Stimulated activated CD8-positive, alpha-beta memory T cell treated with anti-CD3 and anti-CD28 coated beads, Interleukin-15, amount 100 ng/mL, for 48 hours (primary cell): ENCODE measurements around the gene SETD3.

Experiments
- DNase-seq, 2 donors: peaks; one replicate each; pipeline ENCODE4 v3.0.0-alpha.2; 2020; ENCODE audit warnings: low read depth in 2 of 2

SETD3 gene

DNA sequence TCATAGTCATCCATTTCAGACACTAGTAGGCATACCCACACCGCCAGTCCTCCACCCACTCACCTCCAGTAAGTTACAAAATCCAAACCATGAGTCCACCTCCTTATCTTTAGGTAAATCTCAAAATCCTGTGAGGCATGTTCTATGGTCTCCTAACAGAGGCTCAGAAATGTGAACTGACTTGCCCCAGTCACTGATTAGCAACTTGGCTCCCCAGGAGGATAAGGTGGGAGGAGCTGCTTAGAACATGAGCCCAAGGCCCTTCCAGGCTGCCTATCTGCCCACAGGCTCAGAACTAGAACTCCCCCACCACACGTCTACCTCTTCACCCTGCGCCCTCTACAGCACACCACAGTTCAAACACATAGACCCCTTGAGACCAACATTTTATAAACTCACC is 19.9 kb downstream of the SETD3 start:
- no peak for DNase-seq

DNA sequence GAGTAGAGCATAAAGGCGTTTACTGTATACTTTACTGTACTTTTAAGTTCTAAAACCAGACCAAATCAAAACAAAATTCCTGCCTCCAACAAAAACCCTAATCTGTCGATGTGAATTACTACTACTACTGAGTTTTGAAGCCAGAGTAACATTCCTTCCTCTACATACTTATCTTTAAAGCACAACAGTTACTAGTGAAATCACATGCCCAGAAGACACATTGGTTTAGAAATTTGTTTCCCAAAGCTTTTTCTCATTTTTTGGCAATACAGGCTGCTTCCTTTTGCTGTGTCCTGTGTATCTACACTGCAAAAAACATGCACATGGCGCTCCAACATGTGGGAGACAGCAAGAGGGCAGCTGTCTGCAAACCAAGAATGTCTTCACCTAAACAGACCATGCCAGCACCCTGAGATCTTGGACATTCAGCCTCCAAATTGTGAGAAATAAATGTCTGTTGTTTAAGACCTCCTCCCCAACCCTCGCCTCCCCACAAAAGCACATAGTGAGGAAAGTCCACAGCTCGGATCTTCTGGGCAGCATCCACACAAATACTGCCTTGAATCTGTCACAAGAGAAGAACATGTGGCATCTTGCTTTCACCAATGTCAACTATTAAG is 21.1 kb downstream of the SETD3 start:
- DNase-seq: no peak

DNA sequence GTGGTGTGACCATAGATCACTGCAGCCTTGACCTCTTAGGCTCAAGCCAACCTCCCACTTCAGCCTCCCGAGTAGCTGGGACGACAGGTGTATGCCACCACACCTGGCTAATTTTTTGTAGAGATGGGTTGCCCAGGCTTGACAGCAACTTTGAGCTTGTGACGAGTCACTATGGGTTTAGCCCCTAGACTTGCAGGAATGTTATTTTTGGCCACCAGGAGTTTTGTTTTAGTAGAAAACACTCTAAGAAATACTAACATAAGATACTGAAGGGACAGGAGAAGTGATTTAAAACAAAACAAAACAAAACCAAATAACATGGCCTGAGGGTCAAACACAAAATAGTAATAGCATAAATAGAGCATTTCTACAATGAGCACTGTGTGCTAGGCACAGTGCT is 26.4 kb downstream of the SETD3 start:
- no peak for DNase-seq

DNA sequence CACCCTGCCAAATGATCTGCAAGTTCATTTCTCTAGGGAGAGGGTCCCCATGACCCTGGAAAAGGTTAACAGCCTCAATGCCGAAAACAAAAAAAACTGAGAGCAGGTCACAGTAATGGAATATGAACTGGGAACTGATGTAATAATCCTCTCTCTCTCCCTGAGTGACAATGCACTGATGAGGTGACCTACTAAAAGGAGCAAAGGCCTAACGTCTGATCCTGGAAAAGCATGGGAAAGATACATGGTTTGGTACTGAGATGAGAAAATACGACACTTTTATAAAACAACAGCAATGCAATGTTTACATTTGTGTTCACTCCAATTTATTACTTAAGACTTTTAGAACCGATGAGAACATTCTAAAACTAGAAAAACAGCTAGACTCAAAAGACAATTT is 27.7 kb downstream of the SETD3 start:
- DNase-seq: no peak

DNA sequence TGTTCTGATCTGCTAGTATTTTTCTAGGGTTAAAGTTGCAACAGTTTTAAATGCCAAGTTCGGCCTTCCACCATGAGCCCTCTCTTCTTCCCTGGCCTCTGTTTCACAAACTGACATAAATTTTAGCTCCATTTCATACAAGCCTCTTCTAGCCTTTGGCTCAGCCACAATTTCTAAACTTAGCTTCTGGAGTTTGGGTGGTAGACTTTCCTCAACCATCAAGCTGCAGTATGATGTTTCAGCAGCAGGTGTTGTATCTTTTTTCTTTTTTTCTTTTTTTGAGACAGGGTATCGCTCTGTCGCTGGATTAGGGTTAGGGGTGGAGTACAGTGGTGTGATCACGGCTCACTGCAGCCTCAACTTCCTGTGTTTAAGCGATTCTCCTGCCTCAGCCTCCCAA is 29.4 kb downstream of the SETD3 start:
- DNase-seq: no peak

DNA sequence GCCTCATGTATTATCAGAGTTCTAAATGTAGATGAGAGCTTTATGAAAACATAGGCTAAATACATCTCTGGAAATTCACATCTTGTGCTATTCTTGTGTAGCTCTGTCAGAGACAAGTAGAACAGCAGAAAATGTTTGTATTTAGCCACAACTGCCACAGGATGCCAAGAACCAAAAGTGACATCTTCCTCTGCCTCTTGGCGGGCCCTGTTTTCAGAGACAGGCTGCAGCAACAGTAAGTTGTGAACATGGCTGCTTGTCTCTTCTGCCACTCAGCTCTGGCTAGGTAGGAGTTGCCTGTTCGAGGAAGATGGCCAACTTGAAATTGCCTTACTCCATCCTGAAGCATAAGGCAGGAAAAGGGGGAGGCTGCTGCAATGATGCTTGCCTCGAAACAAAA is 30.4 kb downstream of the SETD3 start:
- DNase-seq: no peak

DNA sequence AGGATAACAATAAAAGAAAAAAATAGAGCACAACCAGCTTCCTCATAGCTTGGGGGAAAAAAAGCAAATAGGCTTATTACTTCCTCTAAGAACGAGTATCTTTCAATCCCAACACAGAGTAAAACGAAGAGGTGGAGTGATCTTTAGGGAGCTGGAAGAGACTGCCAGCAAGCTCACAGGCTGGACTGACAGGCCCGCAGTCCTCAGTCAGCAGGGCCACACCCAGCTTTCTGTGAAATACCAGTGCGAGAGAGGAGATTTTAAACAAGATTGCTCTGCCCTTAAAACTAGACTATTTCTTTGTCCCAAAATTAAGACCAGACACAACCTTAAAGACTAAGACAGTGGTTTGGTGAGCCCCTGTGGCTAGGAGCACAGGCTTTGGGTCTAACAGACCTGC is 32.9 kb downstream of the SETD3 start:
- DNase-seq: no peak

DNA sequence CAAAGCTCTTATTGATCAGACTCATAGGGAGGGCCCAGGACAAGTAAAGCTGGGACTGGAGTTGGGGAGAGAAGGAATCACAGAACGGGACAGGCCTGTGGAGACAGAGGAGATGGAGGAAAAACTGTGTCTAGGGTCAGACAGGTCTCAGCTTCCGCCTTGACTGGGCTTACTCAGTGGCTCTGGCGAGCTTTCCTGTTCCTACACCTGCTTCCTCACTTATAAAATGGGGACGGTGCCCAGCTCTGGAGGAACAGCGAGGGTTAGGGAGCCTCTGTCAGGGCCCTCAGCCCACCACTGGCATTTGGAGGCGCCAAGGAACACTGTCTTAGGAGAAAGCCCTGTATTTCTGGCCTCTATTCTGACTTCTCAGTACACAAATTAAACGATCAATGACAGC is 34.7 kb downstream of the SETD3 start:
- DNase-seq: no peak

DNA sequence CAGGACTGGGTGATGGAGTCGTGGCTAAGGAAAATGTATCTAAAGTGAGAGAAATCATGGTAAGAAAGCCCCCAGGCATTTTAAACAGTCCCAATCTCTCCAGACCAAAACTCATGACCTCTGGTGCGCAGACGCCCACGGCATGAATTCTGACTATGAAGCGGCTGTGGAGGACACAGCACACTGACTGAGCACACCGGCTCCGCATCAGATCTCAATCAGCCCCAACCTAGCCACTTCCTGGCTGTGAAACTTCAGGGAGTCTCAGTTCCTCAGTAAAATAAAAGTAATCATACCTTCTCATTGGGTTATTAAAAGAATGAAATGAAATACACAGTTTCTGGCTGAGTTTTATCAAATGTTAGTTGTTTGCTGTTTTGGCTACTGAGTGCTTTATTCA is 38.7 kb downstream of the SETD3 start:
- no peak for DNase-seq

DNA sequence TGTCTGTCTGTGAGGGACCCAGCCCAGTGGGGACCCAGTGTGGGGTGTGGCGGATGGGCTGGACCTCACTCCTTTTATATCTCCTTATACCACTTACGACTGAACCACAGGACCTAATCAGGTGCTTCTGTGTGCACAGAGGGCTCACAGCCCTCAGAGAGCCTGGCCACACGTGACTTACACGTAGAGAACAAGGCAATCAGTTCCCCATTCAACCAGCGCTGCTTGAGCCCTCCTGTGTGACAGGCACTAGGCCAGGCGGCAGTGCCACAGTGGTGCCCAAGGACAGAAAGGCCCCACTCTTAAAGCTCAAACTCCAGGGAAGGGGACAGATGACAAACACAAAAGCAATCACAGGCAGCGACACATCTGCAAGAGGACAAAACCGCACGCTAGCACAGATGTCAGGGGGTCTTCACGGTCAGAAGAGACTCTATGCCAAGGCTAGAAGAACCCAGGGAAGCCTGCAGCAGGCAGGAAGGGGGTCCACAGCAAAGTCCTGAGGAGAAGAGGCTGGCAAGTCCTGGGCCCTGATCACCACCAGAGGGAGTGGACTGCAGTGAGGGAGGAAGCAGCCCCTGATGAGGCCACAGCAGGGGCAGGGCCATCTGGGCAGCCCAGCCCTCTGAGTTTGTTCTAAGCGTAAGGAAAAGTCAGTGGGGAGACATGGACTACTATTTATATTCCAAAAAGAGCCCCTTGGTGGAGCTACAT is 39.3 kb downstream of the SETD3 start:
- DNase-seq: no peak

DNA sequence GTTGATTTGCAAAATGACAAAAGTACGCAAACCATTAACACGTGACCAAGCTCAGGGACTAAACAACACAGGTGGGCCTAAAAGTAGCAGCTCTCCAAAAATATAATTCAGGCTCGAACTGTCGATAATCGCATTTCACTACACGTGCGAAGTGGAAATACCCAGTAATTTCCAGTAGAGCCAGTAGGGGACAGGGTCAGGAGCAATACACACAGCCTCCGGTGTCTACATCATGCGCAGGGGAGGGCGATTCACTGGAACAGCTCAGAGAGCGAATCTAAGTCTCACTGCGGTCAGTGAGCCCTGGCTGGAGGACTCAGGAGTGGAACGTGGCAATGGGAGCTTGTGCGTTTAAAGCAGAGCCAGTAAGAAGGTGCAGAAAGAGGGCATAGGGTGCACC is 40.4 kb downstream of the SETD3 start:
- no peak for DNase-seq

DNA sequence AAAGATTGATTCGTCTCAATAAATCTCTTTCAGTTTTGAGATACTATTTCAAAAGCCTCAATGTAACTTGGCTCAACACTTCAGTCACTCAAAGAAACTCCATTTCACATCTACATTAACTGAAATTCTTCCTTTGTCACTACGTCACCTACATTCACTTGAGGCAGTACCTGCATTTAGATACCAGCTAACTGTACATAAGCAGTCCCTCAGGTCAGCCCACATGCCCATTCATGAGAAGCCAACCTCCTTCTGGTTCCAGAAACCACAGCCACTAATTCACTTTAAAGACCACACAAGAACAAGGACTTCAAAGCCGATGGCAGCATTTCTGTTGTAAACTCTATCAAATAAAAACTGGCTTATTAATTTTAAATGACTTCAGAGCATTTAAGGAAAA is 43.0 kb downstream of the SETD3 start:
- no peak for DNase-seq

DNA sequence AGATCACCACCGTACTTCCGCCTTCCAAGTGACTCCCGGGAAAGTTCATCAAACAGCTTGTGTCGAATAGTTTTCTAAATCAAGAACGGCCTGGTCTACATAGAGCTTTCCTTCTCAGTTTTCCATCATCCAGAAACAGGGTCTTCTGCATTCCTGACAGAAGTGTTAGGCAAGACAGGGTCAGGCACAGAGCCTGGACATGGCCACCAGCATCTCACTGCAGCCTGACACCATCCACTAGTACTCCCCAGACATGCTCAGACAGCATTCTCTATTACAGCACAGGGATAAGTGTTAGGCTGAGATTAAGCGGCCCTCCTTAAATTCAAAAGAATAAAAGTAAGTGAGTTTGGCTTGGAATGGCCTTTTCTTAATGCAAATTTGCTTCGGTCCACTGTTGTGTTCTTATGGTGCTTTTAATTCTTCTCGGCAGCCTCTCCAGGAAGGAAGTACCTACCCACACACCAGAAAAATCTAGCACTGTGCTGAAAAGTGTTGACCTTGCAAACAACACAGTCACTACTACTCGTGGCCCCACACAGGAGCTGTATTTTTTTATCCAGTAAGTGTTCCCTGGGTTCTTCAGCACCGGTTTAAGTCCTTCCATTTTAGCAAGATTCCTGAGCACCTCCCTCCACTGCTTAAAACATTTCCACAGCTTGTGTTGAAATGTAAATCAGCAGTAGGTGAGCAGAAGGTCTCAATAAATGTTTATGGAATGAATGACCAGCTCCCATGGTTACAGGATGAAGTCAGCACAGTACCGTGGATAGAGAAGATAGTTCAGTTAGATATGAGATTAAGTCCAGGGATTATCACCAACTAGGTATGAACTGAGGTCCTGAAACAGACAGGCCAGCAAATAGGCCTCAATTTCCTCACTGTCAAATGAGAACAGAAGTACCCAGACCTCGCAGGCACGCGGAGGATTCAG is 44.1 kb downstream of the SETD3 start:
- DNase-seq: no peak

DNA sequence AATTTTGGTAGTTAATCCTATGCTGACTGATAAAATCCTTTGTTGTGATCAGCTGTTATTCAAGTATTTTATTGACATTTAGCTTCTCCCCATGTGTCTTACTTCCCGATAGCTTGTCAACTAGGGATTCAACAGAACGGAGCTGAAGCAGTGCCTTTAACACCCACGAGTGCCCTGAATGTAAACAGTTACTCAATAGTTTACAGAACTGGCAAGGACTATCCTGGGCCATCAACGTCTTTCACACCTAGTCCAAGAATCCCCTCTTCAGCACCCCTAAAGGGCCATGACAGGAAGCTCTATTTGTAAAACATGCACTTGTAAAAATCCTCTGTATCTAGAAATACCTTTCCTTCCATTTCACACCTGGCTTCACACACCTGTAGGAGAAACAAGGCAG is 45.3 kb downstream of the SETD3 start:
- no peak for DNase-seq

DNA sequence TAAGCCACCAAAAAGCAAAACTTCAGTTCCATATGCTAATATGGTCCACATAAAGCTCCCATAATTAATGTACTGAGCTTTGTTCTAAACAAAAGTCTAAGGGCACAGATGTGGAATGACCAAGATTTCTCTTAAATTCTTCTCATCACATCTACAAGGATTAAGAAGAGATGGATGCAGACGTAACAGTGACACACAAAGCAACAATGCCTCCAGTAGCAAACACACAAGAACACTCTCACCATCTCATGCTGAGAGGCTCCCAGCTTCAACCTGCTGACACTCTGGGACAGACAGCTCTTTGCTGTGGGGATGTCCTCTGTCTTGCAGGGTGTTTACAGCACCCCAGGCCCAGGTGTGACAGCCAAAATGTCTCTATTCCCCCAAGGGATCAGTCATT is 48.2 kb downstream of the SETD3 start:
- no peak for DNase-seq

DNA sequence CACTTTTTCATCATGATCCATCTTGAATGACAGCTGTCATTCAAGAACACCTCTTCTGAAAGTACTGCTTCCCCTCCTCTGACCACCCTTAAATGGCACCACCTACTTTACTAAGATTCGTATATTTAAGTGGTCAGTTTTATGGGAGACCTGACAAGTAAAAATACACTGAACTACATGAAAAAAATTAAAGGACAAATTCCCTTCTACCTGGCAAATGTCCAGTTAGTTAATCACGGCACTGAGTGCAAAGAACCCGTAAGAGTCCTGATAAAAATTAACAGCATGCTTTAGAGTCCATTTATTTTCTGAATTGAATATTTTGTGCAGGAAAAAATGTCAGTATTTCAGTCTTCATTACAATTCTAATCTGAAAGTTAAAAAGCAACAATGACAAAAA is 48.7 kb downstream of the SETD3 start:
- DNase-seq: no peak

DNA sequence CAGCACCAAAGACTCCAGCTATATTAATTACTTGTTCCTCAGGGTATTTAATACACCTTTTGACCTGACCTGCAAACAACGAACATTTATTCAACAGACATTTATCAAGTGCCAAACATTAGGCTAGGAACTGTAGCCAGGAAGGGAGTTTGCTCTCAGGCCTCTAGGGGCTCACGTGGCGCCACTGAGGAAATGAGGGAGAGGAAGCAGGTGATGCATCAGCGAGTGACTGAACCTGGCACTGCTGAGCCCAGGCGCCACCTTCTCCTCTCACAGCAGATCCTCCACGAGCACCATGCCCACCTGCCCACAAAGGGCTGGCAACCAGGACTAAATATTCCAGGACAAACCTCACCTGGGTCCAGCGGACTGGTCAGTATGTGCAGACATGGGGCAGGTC is 50.2 kb downstream of the SETD3 start:
- no peak for DNase-seq

DNA sequence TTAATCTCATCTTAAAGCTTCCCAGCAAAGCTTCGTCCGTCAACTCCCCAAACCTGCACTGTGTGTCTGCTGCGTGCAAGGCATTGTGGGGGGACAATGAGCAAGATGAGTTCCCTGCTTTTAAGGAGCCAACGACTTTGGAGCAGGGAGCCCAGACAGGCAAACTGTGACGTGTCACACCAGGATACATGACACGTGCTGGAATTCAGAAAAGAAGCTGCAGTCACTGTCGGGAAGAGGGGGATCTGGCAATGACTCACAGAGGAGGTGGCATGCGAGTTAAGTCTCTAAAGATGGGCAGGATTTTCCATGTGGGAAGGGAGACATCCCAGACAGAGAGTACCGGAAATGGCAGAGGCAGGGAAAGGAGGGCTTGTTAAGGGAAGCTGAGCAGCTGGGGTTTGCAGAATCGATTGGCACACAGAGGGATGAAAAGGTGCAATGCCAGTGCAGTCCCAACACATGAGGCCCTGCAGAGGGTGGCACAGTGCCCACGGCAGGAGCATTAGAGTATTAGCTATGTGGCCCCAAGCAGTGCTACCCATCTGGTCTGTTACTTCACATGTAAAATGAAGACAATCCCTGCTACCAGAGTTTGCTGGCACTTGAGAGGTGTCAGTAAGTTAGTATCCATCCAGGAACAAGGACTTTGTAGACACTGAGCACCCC is 52.9 kb downstream of the SETD3 start:
- DNase-seq: no peak

DNA sequence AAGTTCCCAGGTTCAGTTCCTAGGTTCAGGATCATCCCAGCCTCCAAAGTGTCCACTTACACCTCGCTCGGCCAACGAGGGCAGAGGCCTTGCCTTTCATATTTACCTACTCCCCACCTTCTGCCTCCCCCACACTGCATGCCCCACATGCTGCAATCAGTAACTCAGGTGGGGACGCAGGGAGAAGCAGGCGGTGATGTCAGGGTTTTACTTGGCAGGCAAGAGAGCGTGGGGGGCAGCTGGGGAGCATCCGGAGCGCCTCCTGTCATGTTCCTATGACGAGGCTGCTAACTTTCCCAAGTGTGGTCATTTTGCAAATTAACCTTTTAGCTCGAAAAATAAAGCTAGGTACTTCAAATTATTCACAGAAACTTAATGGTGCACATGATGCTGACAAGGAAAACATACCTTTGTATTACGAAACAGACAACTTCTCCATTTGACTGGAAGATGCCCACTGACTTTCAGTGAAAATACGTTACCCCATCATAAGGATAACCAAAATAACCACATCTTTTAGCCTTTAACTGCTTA is 53.8 kb downstream of the SETD3 start:
- no peak for DNase-seq

DNA sequence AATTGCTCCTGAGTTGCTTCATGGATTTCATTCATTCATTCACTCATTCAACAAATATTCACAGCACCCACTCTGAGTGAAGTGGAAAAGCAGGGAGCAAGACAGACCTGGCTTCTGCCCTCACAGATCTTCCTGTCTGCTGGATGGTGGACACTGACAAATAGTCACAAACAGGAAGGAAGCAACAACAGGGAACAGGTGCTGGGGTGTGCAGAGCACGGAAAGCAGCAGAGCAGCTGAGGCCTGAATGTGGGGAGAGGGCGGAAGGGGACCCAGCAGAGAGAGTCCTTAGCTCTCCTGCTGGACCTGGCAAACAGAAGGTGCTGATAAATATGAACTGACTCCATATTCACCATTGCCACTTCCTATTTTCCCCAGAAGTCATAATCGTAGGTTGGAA is 54.4 kb downstream of the SETD3 start:
- no peak for DNase-seq

DNA sequence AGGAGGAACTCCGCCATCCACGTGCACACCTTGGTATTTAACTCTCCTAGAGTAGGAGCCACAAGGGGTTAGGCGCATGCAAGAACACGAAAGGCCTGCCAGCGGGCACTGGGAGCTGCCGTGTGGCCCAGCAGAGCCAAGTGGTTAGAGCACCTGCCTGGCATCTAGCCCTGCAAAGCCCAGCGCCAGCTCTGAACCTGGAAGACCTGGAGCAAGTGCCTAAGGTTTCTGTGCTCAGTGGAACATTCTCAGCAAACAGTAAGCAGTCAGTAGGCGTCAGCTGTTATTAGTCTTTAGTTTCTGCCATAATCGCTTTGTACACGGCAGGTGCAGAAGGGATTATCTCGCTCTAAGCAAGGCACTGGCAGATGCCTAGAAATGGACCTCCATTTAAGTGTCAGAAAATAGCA is 55.4 kb downstream of the SETD3 start:
- DNase-seq: no peak

DNA sequence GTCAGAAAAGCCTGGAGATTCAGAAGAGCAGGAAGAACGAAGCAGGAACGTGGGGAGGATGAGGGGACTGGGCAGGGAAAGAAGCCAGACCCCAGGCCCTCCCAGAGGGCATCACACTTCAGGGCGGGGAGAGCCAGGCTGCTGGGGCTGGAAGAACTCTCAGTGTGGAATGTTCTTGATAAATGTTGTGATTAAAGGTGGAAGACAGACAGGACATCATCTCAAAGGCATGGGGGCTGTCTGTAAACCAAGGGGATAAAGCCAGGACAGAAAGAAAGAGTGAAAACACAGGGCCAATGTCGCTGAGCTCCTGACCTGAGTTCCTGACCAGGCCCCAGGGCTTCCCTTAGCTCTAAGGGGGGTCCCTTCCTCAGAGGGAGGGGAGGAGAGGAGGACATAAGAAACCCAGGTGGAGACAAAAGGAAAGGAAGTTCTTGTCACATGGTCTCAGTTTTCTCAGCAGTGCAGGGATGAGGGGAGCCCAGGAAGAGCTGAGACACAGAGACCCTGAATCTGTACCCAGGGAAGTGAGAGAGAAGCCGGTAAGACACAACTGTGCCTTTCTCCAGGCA is 56.3 kb downstream of the SETD3 start:
- no peak for DNase-seq
